CD8-positive, alpha-beta memory T cell (primary cell): ENCODE data around the gene LRRC74A. TPM values are rescaled to one million over a fixed set of nuclear protein-coding genes. Genes with fewer than 3 reads are reported as not detected.

ENCODE experiments used
- CTCF ChIA-PET: fragments of 350-600 bp; sonication (Branson Sonifier 250); formaldehyde crosslinking; loops from one replicate; lab custom pipeline; 2021; ENCODE audit warnings: antibody characterized with exemption; lab: Charles Lee
- POLR2A ChIA-PET: fragments of 350-600 bp; sonication (Branson Sonifier 250); formaldehyde crosslinking; loops from one replicate; lab custom pipeline; 2021; ENCODE audit warnings: antibody characterized with exemption; lab: Charles Lee
- DNase-seq, 5 donors: peaks; one replicate each; pipeline versions ENCODE4 v3.0.0 to v3.0.0-alpha.2; 2020 to 2022; ENCODE audit warnings: mixed read lengths in 1 of 5
- H3K27ac ChIP-seq: one replicate; pipeline ENCODE4 v1.7.0; 2013; ENCODE audit warnings: low read depth, mild to moderate bottlenecking, low read length, moderate library complexity
- H3K27me3 ChIP-seq: 2 replicates; pipeline ENCODE4 v1.7.0; 2013; ENCODE audit warnings: low read length, mild to moderate bottlenecking; ENCODE audit not compliant: insufficient read depth, poor library complexity, severe bottlenecking
- H3K36me3 ChIP-seq: 2 replicates; pipeline ENCODE4 v1.7.0; 2013; ENCODE audit warnings: mild to moderate bottlenecking, low read length, moderate library complexity; ENCODE audit not compliant: insufficient read depth
- H3K4me1 ChIP-seq: 2 replicates; pipeline ENCODE4 v1.7.0; 2013; ENCODE audit warnings: mild to moderate bottlenecking, low read length, moderate library complexity; ENCODE audit not compliant: insufficient read depth
- H3K4me3 ChIP-seq: 2 replicates; pipeline ENCODE4 v1.7.0; 2013; ENCODE audit warnings: mild to moderate bottlenecking, low read length
- H3K9me3 ChIP-seq: 2 replicates; pipeline ENCODE4 v1.7.0; 2013; ENCODE audit warnings: mild to moderate bottlenecking, low read length
- H3K27ac Mint-ChIP-seq, 8 donors: one replicate each; pipeline ENCODE4 v1.8.0; 2020 to 2021; ENCODE audit warnings: mixed read lengths in 8 of 8, mild to moderate bottlenecking in 6 of 8, inconsistent platforms in 3 of 8, moderate library complexity in 3 of 8
- H3K27me3 Mint-ChIP-seq, 2 donors: one replicate each; pipeline ENCODE4 v1.8.0; 2020 to 2021; ENCODE audit warnings: mixed read lengths in 2 of 2, mild to moderate bottlenecking in 1 of 2, moderate library complexity in 1 of 2
- H3K36me3 Mint-ChIP-seq, 3 donors: one replicate each; pipeline ENCODE4 v1.8.0; 2020 to 2021; ENCODE audit warnings: mixed read lengths in 3 of 3, inconsistent platforms in 1 of 3, mild to moderate bottlenecking in 1 of 3
- H3K4me1 Mint-ChIP-seq, 3 donors: one replicate each; pipeline ENCODE4 v1.8.0; 2020 to 2021; ENCODE audit warnings: mixed read lengths in 3 of 3, inconsistent platforms in 1 of 3, mild to moderate bottlenecking in 1 of 3
- H3K4me3 Mint-ChIP-seq, 7 donors: one replicate each; pipeline ENCODE4 v1.8.0; 2020 to 2021; ENCODE audit warnings: mixed read lengths in 7 of 7, mild to moderate bottlenecking in 6 of 7, moderate library complexity in 4 of 7, inconsistent platforms in 2 of 7
- H3K9me3 Mint-ChIP-seq, 5 donors: one replicate each; pipeline ENCODE4 v1.8.0; 2020 to 2022; ENCODE audit warnings: mixed read lengths in 5 of 5, mild to moderate bottlenecking in 3 of 5, moderate library complexity in 2 of 5, inconsistent platforms in 1 of 5
- polyA plus RNA-seq: library from polyadenylated mRNA; unstranded; fragments of 300-500 nt; fragmentation: Illumina TruSeq; gene quantifications from one replicate; pipeline ENCODE4 v1.2.3, GENCODE V29; 2021
- total RNA-seq, 2 experiments: library from RNA; stranded (reverse); gene quantifications; one replicate each; pipeline ENCODE4 v1.2.3, GENCODE V29; 2021

Gene LRRC74A
- total and polyA plus RNA-seq, 3 experiments from 2014 or later = not detected

DNA sequence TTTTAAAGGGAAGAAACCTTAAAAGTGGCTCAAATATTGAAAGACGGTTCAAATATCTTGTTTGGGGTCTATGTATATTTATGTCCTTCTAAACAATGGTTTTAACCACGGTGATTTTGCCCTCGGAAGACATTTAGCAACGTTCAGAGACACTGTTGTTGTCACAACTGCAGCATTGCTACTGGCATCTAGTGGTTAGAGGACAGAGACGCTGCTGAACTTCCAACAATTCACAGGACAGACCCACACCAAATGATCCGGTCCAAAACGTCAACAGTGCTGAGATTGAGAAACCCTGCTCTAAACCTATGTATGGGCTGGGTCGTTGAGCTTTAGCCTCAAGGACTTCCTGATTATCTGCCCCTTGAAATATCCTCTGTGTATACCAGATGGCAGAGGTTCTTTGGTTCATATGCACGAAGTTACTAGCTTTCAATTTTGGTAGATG is 15.2 kb upstream of the LRRC74A start:
- Histone ChIP-seq H3K27ac (no peak overlapping the region), H3K9me3 (no peaks in the 10 kb centered on the region), H3K36me3 (peaks cover 8% of the 10 kb centered on the region), H3K4me1 (peaks cover 23% of the 10 kb centered on the region), H3K27me3 (no peaks in the 10 kb centered on the region), H3K4me3 (peak overlapping the region; percentile 30)
- POLR2A ChIA-PET = interaction anchor here (0.5 to 0.7 kb wide), 2 partner anchors 22 to 510 kb away, joined by 3 read pairs; partner anchors contain the start of gene GSTZ1
- Mint-ChIP-seq H3K36me3 (peaks cover 0 to 44% (median 10%) of the 10 kb centered on the region in 3 donors), H3K27ac (peak overlapping the region; percentile 24 to 98 (median 74)), H3K27me3 (peaks cover 0 to 4% of the 10 kb centered on the region in 2 donors), H3K9me3 (no peaks in the 10 kb centered on the region), H3K4me1 (peaks cover 26 to 37% (median 37%) of the 10 kb centered on the region in 3 donors), H3K4me3 (peak overlapping the region; percentile 83 to 97 (median 93))
- CTCF ChIA-PET = interaction anchor here (0.7 to 2.1 kb wide), 5 partner anchors 8 to 104 kb away, joined by 3 to 11 read pairs (median 4); no protein-coding TSS in a partner anchor
- peak in 1 of 5 donors; percentile 16 for DNase-seq

DNA sequence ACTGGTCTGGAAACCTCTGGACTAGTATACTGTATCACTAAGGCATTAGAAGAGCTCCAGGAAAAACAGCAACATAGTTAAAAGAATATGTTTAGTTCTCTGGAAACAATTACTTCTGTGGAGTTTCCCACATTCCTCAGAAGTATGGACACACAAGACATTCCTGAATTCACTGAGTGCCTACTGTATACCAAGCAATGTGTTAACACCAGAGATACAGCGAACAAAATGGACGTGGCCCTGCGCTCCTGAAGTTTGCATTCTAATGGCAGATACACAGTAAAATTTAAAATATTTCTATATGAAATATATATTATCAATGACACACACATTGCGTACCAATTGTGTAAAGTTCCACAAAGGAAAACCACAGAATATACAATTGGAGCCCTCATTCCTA is 14.6 kb upstream of the LRRC74A start:
- H3K4me1 ChIP-seq = peaks cover 23% of the 10 kb centered on the region
- no peak for DNase-seq
- H3K27ac ChIP-seq = no peak overlapping the region
- H3K36me3 ChIP-seq = peaks cover 8% of the 10 kb centered on the region
- peaks cover 0 to 38% (median 9%) of the 10 kb centered on the region in 3 donors for H3K36me3 Mint-ChIP-seq
- no peaks in the 10 kb centered on the region for H3K27me3 ChIP-seq
- CTCF ChIA-PET = interaction anchor here (0.7 to 2.1 kb wide), 5 partner anchors 9 to 103 kb away, joined by 3 to 11 read pairs (median 4); no protein-coding TSS in a partner anchor
- H3K4me3 ChIP-seq = peak overlapping the region; percentile 70
- no peaks in the 10 kb centered on the region for H3K9me3 ChIP-seq
- H3K4me1 Mint-ChIP-seq = peaks cover 26 to 37% (median 37%) of the 10 kb centered on the region in 3 donors
- no peaks in the 10 kb centered on the region for H3K9me3 Mint-ChIP-seq
- H3K27me3 Mint-ChIP-seq = peaks cover 0 to 4% of the 10 kb centered on the region in 2 donors
- peak overlapping the region; percentile 83 to 97 (median 95) for H3K4me3 Mint-ChIP-seq
- peak overlapping the region; percentile 66 to 98 (median 92) for H3K27ac Mint-ChIP-seq
- POLR2A ChIA-PET = interaction anchor here (0.5 kb wide), 1 partner anchor 22 kb away, joined by 3 read pairs; no protein-coding TSS in a partner anchor

DNA sequence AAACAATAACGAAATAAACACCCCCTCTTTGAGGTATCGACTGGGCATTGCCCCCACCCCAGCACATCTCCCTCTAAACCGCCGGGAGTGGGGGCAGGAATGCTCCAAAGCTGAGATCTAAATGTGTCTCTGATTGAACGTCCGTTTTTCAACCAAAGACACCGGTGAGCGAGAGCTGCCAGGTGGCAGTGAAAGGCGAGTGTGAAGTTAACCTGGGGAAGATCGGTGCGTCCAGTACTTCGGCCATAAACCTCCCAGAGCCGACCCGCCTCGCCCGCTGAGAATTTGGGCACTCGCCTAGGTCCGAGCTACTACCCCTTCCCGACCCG is 14.2 kb upstream of the LRRC74A start:
- no peaks in the 10 kb centered on the region for H3K27me3 ChIP-seq
- no peak for DNase-seq
- peak overlapping the region; percentile 83 to 97 (median 95) for H3K4me3 Mint-ChIP-seq
- peaks cover 0 to 4% of the 10 kb centered on the region in 2 donors for H3K27me3 Mint-ChIP-seq
- peak overlapping the region; percentile 70 for H3K4me3 ChIP-seq
- H3K4me1 ChIP-seq = peaks cover 23% of the 10 kb centered on the region
- no peaks in the 10 kb centered on the region for H3K9me3 Mint-ChIP-seq
- ChIA-PET POLR2A (no interaction called here), CTCF (interaction anchor here (1.0 to 2.1 kb wide), 4 partner anchors 10 to 102 kb away, joined by 4 to 11 read pairs (median 4); no protein-coding TSS in a partner anchor)
- H3K27ac Mint-ChIP-seq = peak overlapping the region; percentile 57 to 98 (median 92)
- peaks cover 8% of the 10 kb centered on the region for H3K36me3 ChIP-seq
- peak overlapping the region; percentile 60 for H3K27ac ChIP-seq
- H3K4me1 Mint-ChIP-seq = peaks cover 26 to 37% (median 37%) of the 10 kb centered on the region in 3 donors
- H3K9me3 ChIP-seq = no peaks in the 10 kb centered on the region
- peaks cover 0 to 33% (median 8%) of the 10 kb centered on the region in 3 donors for H3K36me3 Mint-ChIP-seq

DNA sequence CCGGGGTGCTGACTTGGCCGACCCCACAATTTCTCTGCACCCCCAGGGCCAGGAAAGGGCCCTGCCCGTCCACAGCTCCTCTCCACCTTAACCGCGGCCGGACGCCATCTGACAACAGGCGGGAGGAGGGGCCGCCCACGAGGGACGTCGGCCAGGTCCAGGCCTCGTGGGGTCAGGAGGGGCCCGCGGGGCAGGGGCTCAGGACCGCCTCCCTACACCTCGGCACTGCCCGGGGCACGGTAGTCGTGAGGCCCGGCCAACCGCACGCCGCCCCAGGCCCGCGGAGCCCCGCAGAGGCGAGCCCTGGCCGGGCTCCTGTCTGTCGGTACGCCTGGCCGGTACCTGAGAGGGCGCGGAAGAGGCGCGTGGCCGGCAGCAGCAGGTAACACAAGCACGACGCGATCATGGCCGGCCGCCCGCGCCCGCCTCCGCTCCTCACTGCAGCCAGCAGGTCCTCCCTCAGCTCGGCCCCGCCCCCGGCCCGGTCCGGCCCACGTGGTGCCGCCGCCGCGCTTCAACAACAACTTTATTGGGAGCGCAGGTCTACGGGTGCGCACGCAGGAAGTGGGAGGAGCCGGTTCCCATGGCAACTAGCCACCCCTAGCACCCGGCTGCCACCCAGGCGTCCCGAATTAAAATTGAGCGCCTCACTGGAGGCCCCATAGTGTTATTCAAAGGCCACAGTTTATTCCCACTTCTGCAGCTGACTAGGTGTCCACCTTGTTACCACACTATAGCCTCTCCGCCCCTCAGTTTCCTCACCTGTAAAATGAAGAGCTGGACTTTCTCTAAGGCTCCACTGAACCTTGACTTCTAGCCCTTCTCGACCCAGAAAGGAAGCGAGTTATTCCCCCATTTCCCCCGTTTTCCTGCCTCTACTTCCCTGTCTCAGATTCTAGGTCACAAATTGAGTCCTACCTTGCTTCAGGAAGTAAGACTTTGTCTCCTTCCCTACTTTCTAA is 13.5 kb upstream of the LRRC74A start, which contains the start of gene ANGEL1:
Gene ANGEL1 (minus strand): TSS at position 461 of the 962 bp plus-strand sequence. CDS start 55 bp downstream, at position 406.
- CTCF ChIA-PET = interaction anchor here (1.0 to 2.1 kb wide), 4 partner anchors 11 to 102 kb away, joined by 4 to 11 read pairs (median 4); no protein-coding TSS in a partner anchor
- no peaks in the 10 kb centered on the region for H3K27me3 ChIP-seq
- POLR2A ChIA-PET = no interaction called here
- peak within 1 kb of the TSS; percentile 70 for H3K4me3 ChIP-seq
- H3K27ac ChIP-seq = peak within 1 kb of the TSS; percentile 60
- Mint-ChIP-seq H3K36me3 (peaks cover 0 to 27% (median 7%) of the 10 kb centered on the region in 3 donors), H3K27ac (peak within 1 kb of the TSS; percentile 91 to 98 (median 95)), H3K4me3 (peak within 1 kb of the TSS; percentile 88 to 97 (median 95)), H3K9me3 (no peaks in the 10 kb centered on the region), H3K4me1 (peaks cover 26 to 37% (median 37%) of the 10 kb centered on the region in 3 donors), H3K27me3 (peaks cover 0 to 4% of the 10 kb centered on the region in 2 donors)
- DNase-seq = peak; percentile 95 to 98 (median 96)
- peaks cover 23% of the 10 kb centered on the region for H3K4me1 ChIP-seq
- H3K36me3 ChIP-seq = peaks cover 8% of the 10 kb centered on the region
- no peaks in the 10 kb centered on the region for H3K9me3 ChIP-seq

DNA sequence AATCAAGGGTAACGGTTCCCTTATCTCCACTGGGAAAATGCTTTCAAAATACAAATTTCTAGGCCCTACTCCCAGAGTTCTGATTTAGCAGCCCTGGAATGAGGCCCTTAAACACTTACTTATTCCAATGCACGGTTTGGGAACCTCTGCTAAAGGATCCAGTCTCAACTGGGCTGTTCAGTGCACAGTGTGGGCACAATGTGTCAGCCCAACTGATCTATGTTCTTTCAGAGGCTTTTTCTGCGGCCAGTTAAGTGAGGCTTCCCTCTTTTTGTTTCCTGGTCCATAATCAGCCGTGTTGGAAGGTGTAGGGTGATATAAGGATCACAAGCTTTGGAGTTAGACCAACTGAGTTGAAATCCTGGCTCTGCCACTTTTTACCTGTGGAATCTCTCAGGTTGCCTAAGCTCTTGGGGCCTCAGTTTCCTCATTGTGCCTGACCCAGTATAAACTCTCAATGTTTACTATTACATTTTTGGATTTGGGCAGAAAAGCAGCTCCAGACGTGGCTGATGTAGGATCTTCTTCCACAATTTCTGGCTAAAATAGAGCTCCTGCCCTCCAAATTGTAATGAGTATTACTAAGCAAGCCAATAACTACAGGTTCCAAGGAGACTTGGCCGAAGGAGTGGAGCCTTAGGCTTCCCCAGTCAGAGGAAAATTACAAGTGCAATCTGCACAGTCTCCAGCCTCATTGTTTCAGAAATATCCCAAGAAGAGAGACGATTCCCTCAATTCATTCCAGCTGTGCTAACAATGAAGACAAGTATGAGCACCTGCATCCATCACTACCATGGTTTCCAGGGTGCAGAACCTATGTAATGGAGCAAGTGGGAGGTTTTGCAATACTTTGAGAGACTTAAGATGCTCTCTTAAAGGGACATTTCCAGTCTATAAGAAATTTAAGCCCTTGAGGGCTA is 11.2 kb upstream of the LRRC74A start:
- CTCF ChIA-PET = no interaction called here
- POLR2A ChIA-PET = no interaction called here
- Mint-ChIP-seq H3K4me3 (no peak overlapping the region), H3K9me3 (no peaks in the 10 kb centered on the region), H3K36me3 (peaks cover 0 to 7% (median 0%) of the 10 kb centered on the region in 3 donors), H3K4me1 (peaks cover 19 to 28% (median 26%) of the 10 kb centered on the region in 3 donors), H3K27ac (peak overlapping the region in 1 of 8 donors; percentile 98), H3K27me3 (peaks cover 4 to 12% of the 10 kb centered on the region in 2 donors)
- peaks cover 23% of the 10 kb centered on the region for H3K4me1 ChIP-seq
- no peaks in the 10 kb centered on the region for H3K27me3 ChIP-seq
- no peaks in the 10 kb centered on the region for H3K36me3 ChIP-seq
- no peak overlapping the region for H3K4me3 ChIP-seq
- H3K27ac ChIP-seq = no peak overlapping the region
- no peaks in the 10 kb centered on the region for H3K9me3 ChIP-seq
- DNase-seq = no peak

DNA sequence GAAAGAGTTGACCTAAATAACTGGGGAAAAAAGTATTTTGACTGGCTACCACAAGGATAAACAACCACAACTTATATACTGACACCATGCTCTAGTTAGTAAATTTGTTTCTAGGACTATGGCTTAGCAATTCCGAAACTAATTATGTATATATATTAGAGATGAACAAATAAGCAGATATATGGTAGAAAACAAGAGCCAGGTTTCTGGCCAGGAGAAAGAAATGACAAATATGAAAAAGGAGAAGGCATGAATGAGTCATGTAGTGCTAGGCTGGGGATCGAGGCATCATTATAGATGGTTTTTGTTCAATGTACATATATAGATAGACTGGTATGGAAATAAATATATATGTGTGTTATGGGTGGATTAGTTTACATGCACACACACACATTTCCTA is 5.5 kb upstream of the LRRC74A start:
- ChIA-PET CTCF (no interaction called here), POLR2A (no interaction called here)
- Mint-ChIP-seq H3K4me3 (no peak overlapping the region), H3K36me3 (no peaks in the 10 kb centered on the region), H3K9me3 (no peaks in the 10 kb centered on the region), H3K4me1 (no peaks in the 10 kb centered on the region), H3K27me3 (peaks cover 17 to 25% of the 10 kb centered on the region in 2 donors), H3K27ac (no peak overlapping the region)
- DNase-seq = no peak
- Histone ChIP-seq H3K9me3 (no peaks in the 10 kb centered on the region), H3K4me3 (no peak overlapping the region), H3K27ac (no peak overlapping the region), H3K36me3 (no peaks in the 10 kb centered on the region), H3K4me1 (no peaks in the 10 kb centered on the region), H3K27me3 (no peaks in the 10 kb centered on the region)

DNA sequence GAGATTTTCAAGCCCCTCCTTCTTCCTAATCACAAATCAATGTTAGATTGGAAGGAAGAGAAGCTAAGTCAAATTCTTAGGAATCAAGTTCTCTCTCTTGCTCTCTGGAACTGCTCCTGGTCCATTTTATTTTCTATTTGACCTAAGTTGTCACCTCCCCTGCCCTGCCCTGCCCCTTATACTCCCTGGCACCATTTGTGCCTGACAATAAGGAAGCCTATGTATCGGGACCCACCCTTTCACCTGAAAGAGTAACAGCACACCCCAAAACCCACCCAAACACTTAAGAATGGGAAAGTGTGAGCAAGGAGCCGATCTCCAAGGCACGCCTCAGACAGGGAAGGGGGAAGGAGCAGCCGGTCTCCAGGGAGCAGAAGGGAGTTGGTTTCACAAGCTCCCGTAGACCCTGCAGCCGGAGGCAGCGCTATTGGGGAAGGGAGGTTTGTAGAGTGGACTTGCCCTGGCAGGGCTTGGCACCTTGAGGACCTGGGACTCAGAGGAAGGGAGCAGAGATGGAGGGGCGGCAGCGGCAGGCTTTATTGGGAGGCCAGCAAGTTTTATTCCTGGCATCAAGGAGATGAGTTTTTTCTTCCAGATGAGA is 1.6 kb downstream of the LRRC74A start:
- CTCF ChIA-PET = no interaction called here
- H3K27ac Mint-ChIP-seq = no peak overlapping the region

More for the DNA sequence above, 1.6 kb downstream of the LRRC74A start:
- peaks cover 6 to 10% of the 10 kb centered on the region in 2 donors for H3K27me3 Mint-ChIP-seq
- no peak overlapping the region for H3K4me3 Mint-ChIP-seq
- H3K9me3 Mint-ChIP-seq = no peaks in the 10 kb centered on the region
- no peaks in the 10 kb centered on the region for H3K9me3 ChIP-seq
- no peak overlapping the region for H3K4me3 ChIP-seq
- H3K4me1 ChIP-seq = no peaks in the 10 kb centered on the region
- no peaks in the 10 kb centered on the region for H3K36me3 ChIP-seq
- no peak for DNase-seq
- H3K36me3 Mint-ChIP-seq = no peaks in the 10 kb centered on the region
- H3K4me1 Mint-ChIP-seq = no peaks in the 10 kb centered on the region
- no peak overlapping the region for H3K27ac ChIP-seq
- POLR2A ChIA-PET = no interaction called here
- no peaks in the 10 kb centered on the region for H3K27me3 ChIP-seq
